PC-3 (cell line): ENCODE results near the gene ST3GAL5. TPM values are rescaled to one million over a fixed set of nuclear protein-coding genes. Genes with fewer than 3 reads are reported as not detected.

Source experiments
- ATAC-seq: fragments of 200-7000 bp; cut with Tn5 transposase; 2 replicates; pipeline ENCODE4 v1.9.1; 2020; ENCODE audit warnings: mild to moderate bottlenecking, moderate library complexity
- BruUV-seq: library from RNA; stranded (reverse); fragments of 400-500 nt; replicated peaks from 2 replicates; lab custom pipeline; 2021; lab: Mats Ljungman, UMichigan
- CTCF ChIA-PET: fragments of 300-600 bp; sonication (Branson Sonifier 250); formaldehyde crosslinking; loops from one replicate; lab custom pipeline; 2022; ENCODE audit warnings: antibody characterized with exemption; lab: Charles Lee
- POLR2A ChIA-PET: fragments of 300-600 bp; sonication (Branson Sonifier 250); formaldehyde crosslinking; loops from one replicate; lab custom pipeline; 2022; ENCODE audit warnings: antibody characterized with exemption; ENCODE audit not compliant: unreplicated experiment; lab: Charles Lee
- DNase-seq: peaks from one replicate; pipeline ENCODE4 v3.0.0-alpha.2; 2015
- H2AFZ ChIP-seq: fragments of 300-600 bp; sonication (generic); 2 replicates; pipeline ENCODE4 v1.6.0; 2016; ENCODE audit warnings: antibody characterized with exemption, low read length
- H3F3A ChIP-seq: fragments of 300-600 bp; sonication (generic); one replicate; pipeline ENCODE4 v1.6.0; 2017; ENCODE audit warnings: antibody characterized with exemption, low read length, control low read depth, mild to moderate bottlenecking; ENCODE audit not compliant: unreplicated experiment
- H3K27ac ChIP-seq: fragments of 300-600 bp; sonication (generic); 2 replicates; pipeline ENCODE4 v1.5.1; 2016; ENCODE audit warnings: mild to moderate bottlenecking, low read length
- H3K27me3 ChIP-seq: fragments of 300-600 bp; sonication (generic); 2 replicates; pipeline ENCODE4 v1.6.1; 2016; ENCODE audit warnings: low read length, mixed read lengths
- H3K36me3 ChIP-seq: fragments of 300-600 bp; sonication (generic); 2 replicates; pipeline ENCODE4 v1.6.1; 2016; ENCODE audit warnings: low read depth, mixed run types, low read length, mixed read lengths
- H3K4me1 ChIP-seq: fragments of 300-600 bp; sonication (generic); 2 replicates; pipeline ENCODE4 v1.5.1; 2016; ENCODE audit warnings: low read length; ENCODE audit not compliant: insufficient read depth
- H3K4me2 ChIP-seq: fragments of 300-600 bp; sonication (generic); 2 replicates; pipeline ENCODE4 v1.6.0; 2016; ENCODE audit warnings: low read length
- H3K4me3 ChIP-seq: fragments of 300-600 bp; sonication (generic); 2 replicates; pipeline ENCODE4 v1.5.1; 2016; ENCODE audit warnings: mild to moderate bottlenecking, low read length, mixed read lengths
- H3K79me2 ChIP-seq: fragments of 300-600 bp; sonication (generic); 2 replicates; pipeline ENCODE4 v1.6.1; 2017; ENCODE audit warnings: low read length, mixed read lengths
- H3K9ac ChIP-seq: fragments of 300-600 bp; sonication (generic); 2 replicates; pipeline ENCODE4 v1.6.0; 2016; ENCODE audit warnings: mild to moderate bottlenecking, low read length
- H3K9me2 ChIP-seq: fragments of 300-600 bp; sonication (generic); replicated peaks from 2 replicates; pipeline ENCODE4 v1.6.1; 2016; ENCODE audit warnings: mixed run types, low read length, mixed read lengths
- H3K9me3 ChIP-seq: fragments of 300-600 bp; sonication (generic); 2 replicates; pipeline ENCODE4 v1.6.1; 2016; ENCODE audit warnings: low read length, mixed read lengths
- H4K20me1 ChIP-seq: fragments of 300-600 bp; sonication (generic); 2 replicates; pipeline ENCODE4 v1.6.1; 2016; ENCODE audit warnings: low read length, mixed read lengths
- EZH2 ChIP-seq: fragments of 300-600 bp; sonication (generic); IDR thresholded peaks from one replicate; pipeline ENCODE4 v1.6.1; 2017; ENCODE audit warnings: antibody characterized with exemption, mild to moderate bottlenecking, low read length; ENCODE audit not compliant: unreplicated experiment
- EZH2phosphoT487 ChIP-seq: fragments of 300-600 bp; sonication (generic); IDR thresholded peaks from 2 replicates; pipeline ENCODE4 v1.6.1; 2018; ENCODE audit warnings: mild to moderate bottlenecking, antibody characterized with exemption, low read length, borderline replicate concordance
- intact Hi-C: fragments of 100-400 bp; cut with micrococcal nuclease; formaldehyde crosslinking; loops from 2 replicates; pipeline ENCODE4 v1.9.0; 2023
- total RNA-seq: library from RNA; depleted of rRNA; stranded (reverse); fragments of >200 nt; gene quantifications from 2 replicates; pipeline ENCODE4 v1.2.3, GENCODE V29; 2014
- TF ChIP-seq, protein P1 (sequence below): fragments of 300-600 bp; sonication (generic); conservative IDR thresholded peaks from 2 replicates; pipeline ENCODE4 v1.5.1; 2017; ENCODE audit warnings: antibody characterized with exemption, low read depth, mild to moderate bottlenecking, low read length

Gene ST3GAL5
- total RNA-seq, 1 experiment from 2014 or later: 0.87 TPM

DNA sequence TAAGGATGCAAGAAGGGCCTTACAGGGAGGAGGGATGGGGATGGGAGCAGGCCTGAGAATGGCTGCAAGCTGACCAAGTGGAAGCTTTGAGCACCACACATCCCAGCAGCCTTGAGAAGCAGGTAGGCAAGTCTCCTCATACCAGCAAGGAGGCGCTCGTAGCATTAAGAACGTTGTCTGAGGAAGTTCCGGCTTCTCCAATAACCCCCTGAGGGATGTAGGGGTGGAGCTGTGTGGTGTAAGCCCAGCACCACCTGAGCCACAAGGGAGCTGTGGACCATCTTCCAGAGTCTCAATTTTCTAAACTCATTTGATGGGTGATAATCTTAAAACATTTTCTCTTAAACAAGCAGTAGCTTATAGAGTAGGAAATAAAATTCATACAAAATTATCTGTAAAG is 50.6 kb downstream of the ST3GAL5 start:
- H3F3A ChIP-seq: no peaks in the 10 kb centered on the region
- no peaks in the 10 kb centered on the region for H3K9me3 ChIP-seq
- H3K4me1 ChIP-seq: no peaks in the 10 kb centered on the region
- TF ChIP-seq EZH2: no peak
- TF ChIP-seq, protein P1, sequence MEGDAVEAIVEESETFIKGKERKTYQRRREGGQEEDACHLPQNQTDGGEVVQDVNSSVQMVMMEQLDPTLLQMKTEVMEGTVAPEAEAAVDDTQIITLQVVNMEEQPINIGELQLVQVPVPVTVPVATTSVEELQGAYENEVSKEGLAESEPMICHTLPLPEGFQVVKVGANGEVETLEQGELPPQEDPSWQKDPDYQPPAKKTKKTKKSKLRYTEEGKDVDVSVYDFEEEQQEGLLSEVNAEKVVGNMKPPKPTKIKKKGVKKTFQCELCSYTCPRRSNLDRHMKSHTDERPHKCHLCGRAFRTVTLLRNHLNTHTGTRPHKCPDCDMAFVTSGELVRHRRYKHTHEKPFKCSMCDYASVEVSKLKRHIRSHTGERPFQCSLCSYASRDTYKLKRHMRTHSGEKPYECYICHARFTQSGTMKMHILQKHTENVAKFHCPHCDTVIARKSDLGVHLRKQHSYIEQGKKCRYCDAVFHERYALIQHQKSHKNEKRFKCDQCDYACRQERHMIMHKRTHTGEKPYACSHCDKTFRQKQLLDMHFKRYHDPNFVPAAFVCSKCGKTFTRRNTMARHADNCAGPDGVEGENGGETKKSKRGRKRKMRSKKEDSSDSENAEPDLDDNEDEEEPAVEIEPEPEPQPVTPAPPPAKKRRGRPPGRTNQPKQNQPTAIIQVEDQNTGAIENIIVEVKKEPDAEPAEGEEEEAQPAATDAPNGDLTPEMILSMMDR: no peak
- no peak for TF ChIP-seq EZH2phosphoT487
- no peaks in the 10 kb centered on the region for H4K20me1 ChIP-seq
- no peak overlapping the region for H3K4me3 ChIP-seq
- H3K9ac ChIP-seq: no peak overlapping the region
- no peaks in the 10 kb centered on the region for H3K79me2 ChIP-seq
- H3K36me3 ChIP-seq: no peaks in the 10 kb centered on the region
- H3K9me2 ChIP-seq: no peaks in the 10 kb centered on the region
- intact Hi-C loops: no loop called here
- BruUV-seq: no TSS peak
- no peak overlapping the region for H3K4me2 ChIP-seq
- DNase-seq: no peak
- CTCF ChIA-PET: no interaction called here
- no peak overlapping the region for H3K27ac ChIP-seq
- ATAC-seq: no peak
- POLR2A ChIA-PET: no interaction called here
- no peak overlapping the region for H2AFZ ChIP-seq
- H3K27me3 ChIP-seq: no peaks in the 10 kb centered on the region

DNA sequence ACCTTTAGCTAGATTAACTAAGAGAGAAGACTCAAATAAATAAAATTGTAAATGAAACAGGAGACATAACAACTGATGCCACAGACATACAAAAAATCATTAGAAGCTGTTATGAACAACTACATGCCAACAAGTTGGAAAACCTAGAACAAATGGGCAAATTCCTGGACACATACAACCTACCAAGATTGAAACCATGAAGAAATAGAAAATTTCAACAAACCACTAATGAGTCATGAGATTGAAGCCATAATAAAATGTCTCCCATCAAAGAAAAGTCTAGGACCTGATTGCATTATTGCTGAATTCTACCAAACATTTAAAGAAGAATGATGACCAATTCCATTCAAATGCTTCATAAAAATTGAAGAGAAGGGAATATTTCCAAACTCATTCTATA is 54.3 kb downstream of the ST3GAL5 start:
- H3K4me2 ChIP-seq: no peak overlapping the region

DNA sequence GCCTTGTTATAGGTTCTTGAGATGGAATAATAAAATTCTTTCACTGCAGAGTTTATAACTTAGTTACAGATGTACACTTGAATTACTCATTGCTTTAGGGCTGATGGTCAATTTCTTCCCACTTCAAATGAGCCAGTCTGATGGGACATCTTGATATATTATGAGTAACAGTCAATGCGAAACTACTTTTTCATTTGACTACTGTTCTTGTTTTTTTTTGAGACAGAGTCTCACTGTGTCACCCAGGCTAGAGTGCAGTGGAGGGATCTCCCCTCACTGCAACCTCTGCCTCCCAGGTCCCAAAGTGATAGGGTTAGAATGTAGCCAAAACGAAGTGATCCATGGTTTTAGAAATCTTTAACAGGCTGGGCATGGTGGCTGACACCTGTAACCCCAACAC is 57.1 kb downstream of the ST3GAL5 start:
- TF ChIP-seq, protein P1: no peak
- TF ChIP-seq EZH2phosphoT487 (no peak), EZH2 (no peak)
- H3K36me3 ChIP-seq: no peaks in the 10 kb centered on the region
- H3K9ac ChIP-seq: no peak overlapping the region
- no TSS peak for BruUV-seq
- H3K27me3 ChIP-seq: no peaks in the 10 kb centered on the region
- POLR2A ChIA-PET: no interaction called here
- no peaks in the 10 kb centered on the region for H3K4me1 ChIP-seq
- CTCF ChIA-PET: no interaction called here
- no peaks in the 10 kb centered on the region for H3K79me2 ChIP-seq
- intact Hi-C loops: no loop called here
- H3K4me3 ChIP-seq: no peak overlapping the region
- ATAC-seq (no peak), DNase-seq (no peak)
- no peaks in the 10 kb centered on the region for H3F3A ChIP-seq
- no peak overlapping the region for H2AFZ ChIP-seq
- H3K9me3 ChIP-seq: no peaks in the 10 kb centered on the region
- H4K20me1 ChIP-seq: no peaks in the 10 kb centered on the region
- H3K27ac ChIP-seq: no peak overlapping the region
- H3K4me2 ChIP-seq: no peak overlapping the region
- no peaks in the 10 kb centered on the region for H3K9me2 ChIP-seq

More for the DNA sequence above, 54.3 kb downstream of the ST3GAL5 start:
- POLR2A ChIA-PET: no interaction called here
- no peak for DNase-seq
- CTCF ChIA-PET: no interaction called here
- no peaks in the 10 kb centered on the region for H3K27me3 ChIP-seq
- H3K36me3 ChIP-seq: no peaks in the 10 kb centered on the region
- no peak overlapping the region for H2AFZ ChIP-seq
- H3K4me3 ChIP-seq: no peak overlapping the region
- H3F3A ChIP-seq: no peaks in the 10 kb centered on the region
- H3K27ac ChIP-seq: no peak overlapping the region
- no TSS peak for BruUV-seq
- intact Hi-C loops: no loop called here
- H3K4me1 ChIP-seq: no peaks in the 10 kb centered on the region
- H4K20me1 ChIP-seq: no peaks in the 10 kb centered on the region
- H3K79me2 ChIP-seq: no peaks in the 10 kb centered on the region
- H3K9me3 ChIP-seq: no peaks in the 10 kb centered on the region
- no peak overlapping the region for H3K9ac ChIP-seq
- TF ChIP-seq EZH2 (no peak), EZH2phosphoT487 (no peak)
- TF ChIP-seq, protein P1: no peak
- no peak for ATAC-seq
- no peaks in the 10 kb centered on the region for H3K9me2 ChIP-seq
